GM18873 (cell line): ENCODE results near the gene PPP2R3C.
"Not testable (repeated sequence)": the region's sequence is repeated elsewhere in the genome, so short reads cannot be mapped to it uniquely, and the experiment has no call there.

Source experiments
- ATAC-seq: cut with Tn5 transposase; IDR thresholded peaks from one replicate; pipeline ENCODE4 v1.9.1; 2021; ENCODE audit warnings: mild to moderate bottlenecking, moderate library complexity, moderate number of reproducible peaks; ENCODE audit not compliant: unreplicated experiment, low FRiP score

PPP2R3C gene

GRCh38 chr14:35065731-35066130 lies 56.1 kb downstream of the PPP2R3C start:
- not testable (repeated sequence) for ATAC-seq

- not testable (repeated sequence) for ATAC-seq
Observed at GRCh38 chr14:35061113-35061791, 60.5 kb downstream of the PPP2R3C start.

GRCh38 chr14:35052637-35053036 lies 69.2 kb downstream of the PPP2R3C start:
- ATAC-seq: no peak

GRCh38 chr14:35051796-35052195 lies 70.0 kb downstream of the PPP2R3C start:
- ATAC-seq: no peak

GRCh38 chr14:35050652-35051051 lies 71.1 kb downstream of the PPP2R3C start:
- ATAC-seq: no peak

- no peak for ATAC-seq
Observed at GRCh38 chr14:35047976-35048513, 73.7 kb downstream of the PPP2R3C start.

- peak; percentile 10 for ATAC-seq
Observed at GRCh38 chr14:35046751-35047536, 74.8 kb downstream of the PPP2R3C start.

- peak; percentile 87 for ATAC-seq
Observed at GRCh38 chr14:35046048-35046750, 75.6 kb downstream of the PPP2R3C start, which contains the start of gene FAM177A1. Gene FAM177A1 (plus strand): TSS chr14:35046272. CDS start chr14:35046464, 192 bp downstream.

GRCh38 chr14:35045798-35046047 lies 76.1 kb downstream of the PPP2R3C start:
- ATAC-seq: no peak

GRCh38 chr14:35044939-35045797 lies 76.6 kb downstream of the PPP2R3C start:
- ATAC-seq: no peak

- ATAC-seq: no peak
Observed at GRCh38 chr14:35043046-35043445, 78.7 kb downstream of the PPP2R3C start.

- no peak for ATAC-seq
Observed at GRCh38 chr14:35042632-35043031, 79.2 kb downstream of the PPP2R3C start.

- not testable (repeated sequence) for ATAC-seq
Observed at GRCh38 chr14:35038312-35038711, 83.5 kb downstream of the PPP2R3C start.
